T-helper 1 cell treated with Interleukin-12 subunit alpha and Interleukin-12 subunit beta and Interleukin-4 antibody, amounts not matched to agents 30 μg/mL and 1 μg/mL, for 36 hours (primary cell): ENCODE data around the gene ARHGDIB.
A peak's percentile ranks its signal among the peaks of the same experiment; 100 is the strongest.

ENCODE experiments used
- H3K27ac Mint-ChIP-seq: one replicate; pipeline ENCODE4 v1.8.0; 2021; ENCODE audit warnings: mild to moderate bottlenecking, mixed read lengths
- H3K27me3 Mint-ChIP-seq: one replicate; pipeline ENCODE4 v1.8.0; 2021; ENCODE audit warnings: low read depth, mixed read lengths
- H3K36me3 Mint-ChIP-seq: one replicate; pipeline ENCODE4 v1.8.0; 2021; ENCODE audit warnings: low read depth, mixed read lengths
- H3K4me1 Mint-ChIP-seq: one replicate; pipeline ENCODE4 v1.8.0; 2021; ENCODE audit warnings: low read depth, mixed read lengths
- H3K4me3 Mint-ChIP-seq: one replicate; pipeline ENCODE4 v1.8.0; 2021; ENCODE audit warnings: mild to moderate bottlenecking, moderate library complexity, mixed read lengths
- H3K9me3 Mint-ChIP-seq: one replicate; pipeline ENCODE4 v1.8.0; 2021; ENCODE audit warnings: mixed read lengths

ARHGDIB gene

DNA sequence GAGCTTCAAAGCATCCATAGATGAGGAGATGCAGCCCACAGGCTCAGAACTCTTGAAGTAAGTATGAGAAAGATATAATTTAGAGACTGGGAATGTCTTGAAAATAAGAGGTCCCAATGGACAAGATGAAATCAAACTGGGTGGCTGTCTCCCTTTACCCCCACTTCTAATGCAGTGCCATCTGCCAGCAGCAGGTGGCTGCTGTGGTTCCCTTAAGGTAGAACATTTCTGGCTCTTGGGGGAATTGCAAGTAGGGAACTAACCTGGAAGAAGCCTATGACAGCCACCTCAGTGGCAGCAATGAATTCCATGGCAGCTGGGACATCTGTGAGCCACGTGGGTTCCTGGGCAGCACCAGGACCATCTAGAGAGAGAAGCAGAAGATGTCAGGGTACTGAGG lies 23.7 kb downstream of the ARHGDIB start:
- peaks cover 18% of the 10 kb centered on the region for H3K4me1 Mint-ChIP-seq
- H3K4me3 Mint-ChIP-seq: no peak overlapping the region
- peak overlapping the region; percentile 47 for H3K27ac Mint-ChIP-seq

DNA sequence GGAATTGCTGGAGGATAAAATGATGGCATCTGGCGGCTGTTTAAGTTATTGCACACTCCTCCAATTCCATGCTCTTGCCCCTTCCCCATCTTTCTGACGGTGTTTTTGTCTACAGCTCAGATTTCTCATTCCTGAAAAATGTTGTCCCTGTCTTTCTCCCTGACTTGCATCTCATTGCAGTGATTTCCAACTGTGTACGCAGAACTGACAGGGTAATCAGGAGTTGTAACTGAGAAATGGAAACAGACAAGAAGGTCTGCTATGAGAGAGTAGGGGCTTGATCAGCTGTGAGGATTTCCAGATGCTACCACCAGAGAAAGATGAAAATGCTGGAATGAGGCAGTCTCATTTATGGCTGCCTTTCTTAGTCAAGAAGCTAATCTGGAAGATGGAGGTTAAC lies 24.4 kb downstream of the ARHGDIB start:
- peaks cover 65% of the 10 kb centered on the region for H3K36me3 Mint-ChIP-seq
- peaks cover 16% of the 10 kb centered on the region for H3K4me1 Mint-ChIP-seq
- H3K4me3 Mint-ChIP-seq: no peak overlapping the region
- H3K27me3 Mint-ChIP-seq: no peaks in the 10 kb centered on the region
- H3K9me3 Mint-ChIP-seq: no peaks in the 10 kb centered on the region
- H3K27ac Mint-ChIP-seq: peak overlapping the region; percentile 42

More for the DNA sequence above, 23.7 kb downstream of the ARHGDIB start:
- Mint-ChIP-seq H3K27me3 (no peaks in the 10 kb centered on the region), H3K9me3 (no peaks in the 10 kb centered on the region), H3K36me3 (peaks cover 65% of the 10 kb centered on the region)

GRCh38 chr12:14936224-14936861 lies 25.1 kb downstream of the ARHGDIB start:
- no peak overlapping the region for H3K27ac Mint-ChIP-seq
- H3K4me1 Mint-ChIP-seq: peaks cover 16% of the 10 kb centered on the region
- no peak overlapping the region for H3K4me3 Mint-ChIP-seq
- H3K27me3 Mint-ChIP-seq: no peaks in the 10 kb centered on the region
- H3K9me3 Mint-ChIP-seq: no peaks in the 10 kb centered on the region
- peaks cover 65% of the 10 kb centered on the region for H3K36me3 Mint-ChIP-seq

GRCh38 chr12:14935031-14935430 lies 26.4 kb downstream of the ARHGDIB start:
- H3K27me3 Mint-ChIP-seq: no peaks in the 10 kb centered on the region
- no peak overlapping the region for H3K27ac Mint-ChIP-seq
- no peaks in the 10 kb centered on the region for H3K9me3 Mint-ChIP-seq
- no peak overlapping the region for H3K4me3 Mint-ChIP-seq
- peaks cover 61% of the 10 kb centered on the region for H3K36me3 Mint-ChIP-seq
- H3K4me1 Mint-ChIP-seq: peaks cover 14% of the 10 kb centered on the region

GRCh38 chr12:14934511-14934910 lies 26.9 kb downstream of the ARHGDIB start:
- Mint-ChIP-seq H3K27me3 (no peaks in the 10 kb centered on the region), H3K4me1 (peaks cover 14% of the 10 kb centered on the region), H3K4me3 (no peak overlapping the region), H3K36me3 (peaks cover 57% of the 10 kb centered on the region), H3K27ac (no peak overlapping the region), H3K9me3 (no peaks in the 10 kb centered on the region)

GRCh38 chr12:14931791-14932560 lies 29.4 kb downstream of the ARHGDIB start:
- Mint-ChIP-seq H3K27me3 (no peaks in the 10 kb centered on the region), H3K9me3 (no peaks in the 10 kb centered on the region), H3K4me3 (no peak overlapping the region), H3K4me1 (peaks cover 1% of the 10 kb centered on the region), H3K27ac (no peak overlapping the region), H3K36me3 (peaks cover 49% of the 10 kb centered on the region)

DNA sequence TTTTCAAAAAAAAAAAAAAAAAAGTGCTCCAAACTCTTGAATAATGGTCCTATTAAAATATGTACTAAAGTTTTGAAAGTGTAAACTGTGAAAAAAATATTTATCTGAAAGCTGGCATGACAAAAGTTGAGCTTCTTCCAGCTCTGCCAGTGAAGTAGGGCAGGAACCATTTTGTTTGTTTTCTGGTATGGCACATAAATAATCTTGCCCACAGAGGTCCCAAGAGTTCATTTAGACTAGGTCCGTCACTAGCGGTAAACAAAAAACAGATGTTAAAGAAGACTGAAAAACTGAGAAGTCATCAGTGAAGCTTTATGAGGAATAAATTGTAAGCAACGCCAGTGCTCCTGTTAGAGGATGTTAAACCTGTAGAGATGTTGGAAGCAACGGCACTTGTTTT lies 30.0 kb downstream of the ARHGDIB start:
- Mint-ChIP-seq H3K36me3 (peaks cover 45% of the 10 kb centered on the region), H3K27ac (no peak overlapping the region), H3K4me3 (no peak overlapping the region), H3K4me1 (no peaks in the 10 kb centered on the region), H3K9me3 (no peaks in the 10 kb centered on the region), H3K27me3 (no peaks in the 10 kb centered on the region)

DNA sequence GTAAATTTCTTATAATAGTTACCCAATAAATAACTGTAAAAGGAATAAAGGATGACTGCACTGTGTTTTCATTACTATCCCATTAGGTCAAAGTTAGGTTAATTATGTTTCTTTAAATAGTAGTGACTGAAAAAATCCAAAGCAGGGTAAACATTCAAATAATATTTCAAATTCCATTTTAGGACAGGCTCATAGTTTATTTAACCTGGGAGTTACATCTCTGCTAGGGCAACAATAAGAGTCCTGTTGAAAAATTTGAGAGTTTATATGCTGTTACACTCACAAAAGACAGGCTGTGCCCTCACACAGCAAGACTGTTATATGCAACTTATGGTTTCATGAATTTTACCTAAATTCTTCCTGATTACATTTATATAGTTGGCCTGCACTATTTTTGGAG lies 31.1 kb downstream of the ARHGDIB start:
- Mint-ChIP-seq H3K36me3 (peaks cover 40% of the 10 kb centered on the region), H3K27me3 (no peaks in the 10 kb centered on the region)

GRCh38 chr12:14928931-14929330 lies 32.5 kb downstream of the ARHGDIB start:
- H3K4me1 Mint-ChIP-seq: no peaks in the 10 kb centered on the region
- no peaks in the 10 kb centered on the region for H3K27me3 Mint-ChIP-seq
- no peak overlapping the region for H3K4me3 Mint-ChIP-seq
- H3K36me3 Mint-ChIP-seq: peaks cover 37% of the 10 kb centered on the region
- no peak overlapping the region for H3K27ac Mint-ChIP-seq
- H3K9me3 Mint-ChIP-seq: no peaks in the 10 kb centered on the region

More for the DNA sequence above, 31.1 kb downstream of the ARHGDIB start:
- no peak overlapping the region for H3K27ac Mint-ChIP-seq
- H3K4me3 Mint-ChIP-seq: no peak overlapping the region
- no peaks in the 10 kb centered on the region for H3K9me3 Mint-ChIP-seq
- no peaks in the 10 kb centered on the region for H3K4me1 Mint-ChIP-seq

GRCh38 chr12:14927267-14927666 lies 34.1 kb downstream of the ARHGDIB start:
- Mint-ChIP-seq H3K27ac (no peak overlapping the region), H3K27me3 (no peaks in the 10 kb centered on the region), H3K36me3 (peaks cover 26% of the 10 kb centered on the region), H3K4me1 (no peaks in the 10 kb centered on the region), H3K9me3 (no peaks in the 10 kb centered on the region), H3K4me3 (no peak overlapping the region)

- Mint-ChIP-seq H3K9me3 (no peaks in the 10 kb centered on the region), H3K27me3 (no peaks in the 10 kb centered on the region), H3K4me1 (peaks cover 13% of the 10 kb centered on the region), H3K27ac (no peak overlapping the region), H3K4me3 (no peak overlapping the region), H3K36me3 (peaks cover 36% of the 10 kb centered on the region)
Observed at GRCh38 chr12:14924541-14924940, 36.9 kb downstream of the ARHGDIB start.

DNA sequence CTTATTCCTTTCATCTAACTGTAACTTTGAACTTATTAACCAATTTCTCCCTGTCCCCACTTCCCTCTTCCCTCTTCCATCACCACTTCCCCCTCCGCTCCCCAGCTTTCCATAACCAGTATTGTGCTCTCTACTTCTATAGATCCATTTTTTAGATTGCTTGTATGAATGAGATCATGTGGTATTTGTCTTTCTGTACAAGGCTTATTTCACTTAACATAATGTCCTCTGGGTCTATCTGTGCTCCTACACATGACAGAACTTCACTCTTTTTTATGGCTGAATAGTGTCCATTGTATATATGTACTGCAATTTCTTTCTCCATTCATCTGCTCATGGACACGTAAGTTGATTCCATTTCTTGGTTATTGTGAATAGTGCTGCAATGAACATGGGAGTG lies 37.5 kb downstream of the ARHGDIB start:
- no peaks in the 10 kb centered on the region for H3K27me3 Mint-ChIP-seq
- H3K27ac Mint-ChIP-seq: no peak overlapping the region
- H3K9me3 Mint-ChIP-seq: no peaks in the 10 kb centered on the region
- no peak overlapping the region for H3K4me3 Mint-ChIP-seq
- H3K4me1 Mint-ChIP-seq: peaks cover 13% of the 10 kb centered on the region
- peaks cover 39% of the 10 kb centered on the region for H3K36me3 Mint-ChIP-seq

GRCh38 chr12:14921218-14921617 lies 40.2 kb downstream of the ARHGDIB start:
- Mint-ChIP-seq H3K27me3 (no peaks in the 10 kb centered on the region), H3K36me3 (peaks cover 54% of the 10 kb centered on the region), H3K4me3 (no peak overlapping the region), H3K4me1 (peaks cover 13% of the 10 kb centered on the region), H3K9me3 (no peaks in the 10 kb centered on the region), H3K27ac (peak overlapping the region; percentile 42)

GRCh38 chr12:14920475-14921126 lies 40.8 kb downstream of the ARHGDIB start:
- no peaks in the 10 kb centered on the region for H3K9me3 Mint-ChIP-seq
- H3K4me1 Mint-ChIP-seq: peaks cover 13% of the 10 kb centered on the region
- H3K27me3 Mint-ChIP-seq: no peaks in the 10 kb centered on the region
- peak overlapping the region; percentile 42 for H3K27ac Mint-ChIP-seq
- H3K36me3 Mint-ChIP-seq: peaks cover 56% of the 10 kb centered on the region
- H3K4me3 Mint-ChIP-seq: no peak overlapping the region

DNA sequence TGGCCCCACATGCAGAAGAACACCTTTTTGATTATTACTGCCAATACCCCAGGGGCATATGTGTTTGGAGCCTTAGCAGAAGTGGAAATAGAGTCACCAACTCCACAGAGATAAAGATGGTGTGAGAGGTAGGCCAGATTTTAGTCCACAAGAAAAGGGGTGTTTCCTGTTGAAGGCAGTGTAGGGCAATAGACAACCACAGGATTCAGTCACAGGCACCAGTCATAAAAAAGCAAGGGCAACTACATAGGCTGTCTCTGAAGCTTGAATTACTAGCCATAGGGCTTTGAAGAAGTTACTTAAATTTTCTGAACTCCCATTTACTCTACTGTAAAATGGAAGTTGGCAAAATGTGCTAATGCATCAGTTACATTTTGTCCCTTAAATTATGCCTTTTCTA lies 41.9 kb downstream of the ARHGDIB start:
- Mint-ChIP-seq H3K9me3 (no peaks in the 10 kb centered on the region), H3K36me3 (peaks cover 66% of the 10 kb centered on the region), H3K4me1 (peaks cover 13% of the 10 kb centered on the region), H3K27ac (no peak overlapping the region), H3K4me3 (no peak overlapping the region), H3K27me3 (no peaks in the 10 kb centered on the region)
